BLaER1 treated with 17β-estradiol and CSF1 and Interleukin-3, amounts not matched to agents 10 nM and 100 nM (cell line): ENCODE data around the gene XRCC5.

Experiments used
- H3K27ac ChIP-seq, 11 experiments: shearing (Covaris generic); formaldehyde crosslinking; 2 replicates each; pipeline ENCODE4 v1.8.1; 2022
- H3K27me3 ChIP-seq, 11 experiments: shearing (Covaris generic); formaldehyde crosslinking; 2 replicates each; pipeline ENCODE4 v1.8.1; 2022
- H3K36me3 ChIP-seq, 11 experiments: shearing (Covaris generic); formaldehyde crosslinking; 2 replicates each; pipeline ENCODE4 v1.8.1; 2022
- H3K4me1 ChIP-seq, 10 experiments: shearing (Covaris generic); formaldehyde crosslinking; 2 replicates each; pipeline ENCODE4 v1.8.1; 2022
- H3K4me2 ChIP-seq, 11 experiments: shearing (Covaris generic); formaldehyde crosslinking; 2 replicates each; pipeline ENCODE4 v1.8.1; 2022
- H3K4me3 ChIP-seq, 10 experiments: shearing (Covaris generic); formaldehyde crosslinking; 2 replicates each; pipeline ENCODE4 v1.8.1; 2022
- H3K9ac ChIP-seq, 11 experiments: shearing (Covaris generic); formaldehyde crosslinking; 2 replicates each; pipeline ENCODE4 v1.8.1; 2022
- H3K9me3 ChIP-seq, 11 experiments: shearing (Covaris generic); formaldehyde crosslinking; replicated peaks in 1 of 11; 2 replicates each; pipeline ENCODE4 v1.8.1; 2022
- H4K20me1 ChIP-seq, 11 experiments: shearing (Covaris generic); formaldehyde crosslinking; 2 replicates each; pipeline ENCODE4 v1.8.1; 2022
- Cebpa-rat ChIP-seq, 11 experiments: shearing (Covaris generic); IDR thresholded peaks; 2 replicates each; pipeline ENCODE4 v1.8.1; 2022

XRCC5 gene

GRCh38 chr2:216210701-216211540, 101.8 kb downstream of the XRCC5 start:
- H3K36me3 ChIP-seq, result peaks cover 40 to 91% (median 67%) of the 10 kb centered on the region in 11 experiments
- H3K9ac ChIP-seq, result no peak overlapping the region
- H3K9me3 ChIP-seq, result no peaks in the 10 kb centered on the region
- peaks cover 15 to 38% (median 21%) of the 10 kb centered on the region in 10 experiments; a peak in 19 of 20 replicates for H3K4me1 ChIP-seq
- H3K4me2 ChIP-seq, result peak overlapping the region in 3 of 11 experiments; percentile 1 to 57 (median 7); a peak in 2 of 22 replicates
- no peak overlapping the region for H3K4me3 ChIP-seq
- H3K27ac ChIP-seq, result peak overlapping the region in 2 of 11 experiments; percentile 14 to 20; a peak in 5 of 22 replicates
- no peaks in the 10 kb centered on the region for H3K27me3 ChIP-seq
- H4K20me1 ChIP-seq, result peaks cover 0 to 30% (median 4%) of the 10 kb centered on the region in 11 experiments; a peak in 7 of 22 replicates
- no peak for TF ChIP-seq Cebpa-rat (IDR thresholded peaks at IDR 0.05)

DNA sequence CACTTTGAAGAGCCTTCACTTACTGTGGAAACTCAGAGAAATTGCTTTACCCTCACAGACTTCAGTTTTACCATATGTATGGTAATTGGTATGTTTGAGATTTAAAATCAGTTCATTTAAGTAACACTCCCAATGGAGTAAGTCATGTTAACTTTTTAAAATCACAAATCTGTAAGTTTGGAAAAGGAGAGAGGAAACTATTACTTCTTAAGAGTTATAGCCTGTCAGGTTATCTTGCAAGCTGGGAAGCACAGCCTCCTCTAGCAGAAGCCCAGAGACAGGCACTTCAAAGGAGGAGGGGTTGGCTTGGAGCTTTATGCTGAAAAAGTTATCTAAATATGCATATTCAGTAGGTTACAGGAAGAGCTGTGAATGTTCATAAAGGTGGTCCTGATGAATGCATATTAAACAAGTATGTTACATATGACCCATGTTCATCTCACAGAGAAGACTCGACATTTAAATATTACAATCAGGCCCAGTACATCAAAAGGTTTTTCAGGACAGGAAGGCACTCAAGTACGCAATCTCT, 102.5 kb downstream of the XRCC5 start:
- Histone ChIP-seq H3K4me1 (peaks cover 22 to 42% (median 28%) of the 10 kb centered on the region in 10 experiments), H3K27ac (peak overlapping the region in 1 of 11 experiments; percentile 20; a peak in 1 of 22 replicates), H3K36me3 (peaks cover 32 to 90% (median 59%) of the 10 kb centered on the region in 11 experiments), H3K9ac (no peak overlapping the region), H3K9me3 (no peaks in the 10 kb centered on the region), H3K4me3 (no peak overlapping the region), H3K4me2 (peak overlapping the region in 2 of 11 experiments; percentile 7 to 57; a peak in 2 of 22 replicates), H3K27me3 (no peaks in the 10 kb centered on the region), H4K20me1 (peaks cover 0 to 32% (median 0%) of the 10 kb centered on the region in 11 experiments; a peak in 5 of 22 replicates)
- no peak for TF ChIP-seq Cebpa-rat (IDR thresholded peaks at IDR 0.05)

- Histone ChIP-seq H3K4me1 (peaks cover 50 to 65% (median 54%) of the 10 kb centered on the region in 10 experiments), H3K27me3 (no peaks in the 10 kb centered on the region), H4K20me1 (peaks cover 0 to 22% (median 0%) of the 10 kb centered on the region in 11 experiments; a peak in 2 of 22 replicates), H3K9ac (no peak overlapping the region), H3K4me3 (no peak overlapping the region), H3K9me3 (no peaks in the 10 kb centered on the region), H3K4me2 (no peak overlapping the region), H3K27ac (no peak overlapping the region), H3K36me3 (peaks cover 2 to 75% (median 31%) of the 10 kb centered on the region in 11 experiments; a peak in 20 of 22 replicates)
- no peak for TF ChIP-seq Cebpa-rat (IDR thresholded peaks at IDR 0.05)
These were observed 105.6 kb downstream of the XRCC5 start for GRCh38 chr2:216214768-216215167.

DNA sequence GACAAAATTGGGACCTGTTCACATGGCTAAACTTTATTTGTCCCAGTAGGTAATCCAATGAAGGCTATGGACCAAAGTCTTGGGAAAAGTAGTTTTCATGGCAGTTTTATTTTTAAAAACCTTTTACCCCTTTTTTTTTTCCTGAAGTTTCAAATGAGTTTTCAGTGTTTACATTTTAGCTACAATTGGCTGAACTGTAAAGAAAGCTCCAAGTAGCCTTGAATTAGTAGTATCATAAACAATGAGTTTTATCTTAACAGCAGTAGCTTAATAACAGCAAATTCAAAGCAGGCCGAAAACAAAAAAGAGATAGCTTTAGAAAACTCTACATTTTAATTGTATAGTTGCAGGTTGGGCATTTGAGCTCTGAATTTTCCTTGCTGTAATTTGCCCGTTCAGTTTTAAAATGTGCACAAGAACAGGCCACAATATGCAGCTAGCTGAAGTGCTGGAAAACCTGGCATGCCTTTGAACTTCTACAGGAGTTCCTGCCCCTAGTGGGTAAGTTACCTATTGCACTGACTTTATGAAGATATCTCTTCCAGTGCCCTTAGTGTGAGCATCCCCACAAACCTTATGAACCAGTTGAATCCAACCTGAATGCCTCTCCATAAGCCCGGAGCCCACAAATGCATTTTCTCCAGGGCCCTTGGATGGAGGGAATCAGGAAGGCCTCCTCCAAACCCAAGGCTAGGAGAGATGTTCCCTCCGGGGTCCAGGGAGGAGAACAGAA, 106.7 kb downstream of the XRCC5 start:
- Histone ChIP-seq H3K27me3 (no peaks in the 10 kb centered on the region), H3K36me3 (peaks cover 0 to 64% (median 22%) of the 10 kb centered on the region in 11 experiments; a peak in 18 of 22 replicates), H3K4me2 (peak overlapping the region; percentile 65 to 95 (median 76)), H3K4me3 (no peak overlapping the region), H4K20me1 (peaks cover 0 to 18% (median 0%) of the 10 kb centered on the region in 11 experiments; a peak in 1 of 22 replicates), H3K4me1 (peaks cover 51 to 65% (median 56%) of the 10 kb centered on the region in 10 experiments), H3K27ac (peak overlapping the region in 2 of 11 experiments; percentile 78 to 82; a peak in 2 of 22 replicates), H3K9me3 (no peaks in the 10 kb centered on the region), H3K9ac (no peak overlapping the region)
- TF ChIP-seq Cebpa-rat (IDR thresholded peaks at IDR 0.05), result no peak

GRCh38 chr2:216216951-216217903, 108.1 kb downstream of the XRCC5 start:
- peaks cover 64 to 76% (median 69%) of the 10 kb centered on the region in 10 experiments for H3K4me1 ChIP-seq
- peak overlapping the region in 5 of 10 experiments; percentile 1 to 52 (median 34); a peak in 8 of 20 replicates for H3K4me3 ChIP-seq
- no peaks in the 10 kb centered on the region for H3K27me3 ChIP-seq
- peak overlapping the region; percentile 65 to 95 (median 76) for H3K4me2 ChIP-seq
- no peak for TF ChIP-seq Cebpa-rat (IDR thresholded peaks at IDR 0.05)
- no peaks in the 10 kb centered on the region for H3K9me3 ChIP-seq
- H3K9ac ChIP-seq, result peak overlapping the region in 8 of 11 experiments; percentile 2 to 73 (median 48); a peak in 12 of 22 replicates
- H4K20me1 ChIP-seq, result peaks cover 0 to 7% (median 0%) of the 10 kb centered on the region in 11 experiments; a peak in 2 of 22 replicates
- peaks cover 0 to 50% (median 9%) of the 10 kb centered on the region in 11 experiments; a peak in 16 of 22 replicates for H3K36me3 ChIP-seq
- H3K27ac ChIP-seq, result peak overlapping the region in 10 of 11 experiments; percentile 9 to 82 (median 59); a peak in 18 of 22 replicates

- Histone ChIP-seq H3K27me3 (no peaks in the 10 kb centered on the region), H3K4me1 (peaks cover 71 to 82% (median 75%) of the 10 kb centered on the region in 10 experiments), H3K9me3 (no peaks in the 10 kb centered on the region), H3K4me2 (peak overlapping the region; percentile 65 to 95 (median 76)), H3K27ac (peak overlapping the region in 10 of 11 experiments; percentile 9 to 82 (median 59); a peak in 18 of 22 replicates), H3K36me3 (peaks cover 0 to 44% (median 9%) of the 10 kb centered on the region in 11 experiments; a peak in 13 of 22 replicates), H3K9ac (peak overlapping the region in 8 of 11 experiments; percentile 2 to 73 (median 48); a peak in 12 of 22 replicates), H4K20me1 (peaks cover 0 to 7% (median 0%) of the 10 kb centered on the region in 11 experiments; a peak in 1 of 22 replicates), H3K4me3 (peak overlapping the region in 4 of 10 experiments; percentile 17 to 52 (median 42); a peak in 7 of 20 replicates)
- no peak for TF ChIP-seq Cebpa-rat (IDR thresholded peaks at IDR 0.05)
These were observed 108.7 kb downstream of the XRCC5 start for GRCh38 chr2:216217904-216218260.

DNA sequence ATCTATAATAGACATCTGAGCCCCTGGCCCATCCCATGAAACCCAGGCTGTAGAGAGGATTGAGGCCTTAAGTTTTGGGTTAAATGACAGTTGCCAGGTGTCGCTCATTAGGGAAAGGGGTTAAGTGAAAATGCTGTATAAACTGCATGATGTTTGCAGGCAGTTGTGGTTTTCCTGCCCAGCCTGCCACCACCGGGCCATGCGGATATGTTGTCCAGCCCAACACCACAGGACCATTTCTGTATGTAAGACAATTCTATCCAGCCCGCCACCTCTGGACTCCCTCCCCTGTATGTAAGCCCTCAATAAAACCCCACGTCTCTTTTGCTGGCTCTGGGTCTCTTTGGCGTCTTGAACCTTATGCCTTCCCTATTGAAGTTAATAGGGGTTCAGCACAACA, 110.7 kb downstream of the XRCC5 start:
- H3K27me3 ChIP-seq, result no peaks in the 10 kb centered on the region
- H4K20me1 ChIP-seq, result peaks cover 0 to 7% (median 0%) of the 10 kb centered on the region in 11 experiments; a peak in 1 of 22 replicates
- no peak overlapping the region for H3K27ac ChIP-seq
- TF ChIP-seq Cebpa-rat (IDR thresholded peaks at IDR 0.05), result no peak
- peaks cover 78 to 94% (median 85%) of the 10 kb centered on the region in 10 experiments for H3K4me1 ChIP-seq
- H3K4me2 ChIP-seq, result peak overlapping the region; percentile 66 to 95 (median 77); a peak in 21 of 22 replicates
- H3K9me3 ChIP-seq, result no peaks in the 10 kb centered on the region
- H3K9ac ChIP-seq, result no peak overlapping the region
- H3K4me3 ChIP-seq, result no peak overlapping the region; a peak in 1 of 20 replicates
- H3K36me3 ChIP-seq, result peaks cover 0 to 27% (median 4%) of the 10 kb centered on the region in 11 experiments; a peak in 10 of 22 replicates
